ENCODE measurements around the gene VRK2.
"Not testable (repeated sequence)": the region's sequence is repeated elsewhere in the genome, so short reads cannot be mapped to it uniquely, and the experiment has no call there.

GRCh38 chr2:58177187-58177586 is 130.6 kb downstream of the VRK2 start:
- TF ChIP-seq CTCF (conservative IDR thresholded peaks at IDR 0.05; ENCODE audit: low read length); EZH2phosphoT487 (IDR thresholded peaks at IDR 0.05; ENCODE audit: borderline replicate concordance, low read depth, low read length): not testable (repeated sequence)

Measured in OCI-LY7 (cell line).